ENCODE results near the gene FLNA.
"Not testable (repeated sequence)": the region's sequence is repeated elsewhere in the genome, so short reads cannot be mapped to it uniquely, and the experiment has no call there.

The FLNA gene

GRCh38 chrX:154343620-154344019 lies 30.8 kb downstream of the FLNA start:
- not testable (repeated sequence) for DNase-seq (ENCODE audit: extremely low read depth in 1 of 2, low read depth in 1 of 2)

- DNase-seq (ENCODE audit: extremely low read depth in 1 of 2, low read depth in 1 of 2), result not testable (repeated sequence)
Observed at GRCh38 chrX:154343063-154343462, 31.4 kb downstream of the FLNA start.

- DNase-seq (ENCODE audit: extremely low read depth in 1 of 2, low read depth in 1 of 2), result not testable (repeated sequence)
Observed at GRCh38 chrX:154341399-154342298, 32.8 kb downstream of the FLNA start.

DNA sequence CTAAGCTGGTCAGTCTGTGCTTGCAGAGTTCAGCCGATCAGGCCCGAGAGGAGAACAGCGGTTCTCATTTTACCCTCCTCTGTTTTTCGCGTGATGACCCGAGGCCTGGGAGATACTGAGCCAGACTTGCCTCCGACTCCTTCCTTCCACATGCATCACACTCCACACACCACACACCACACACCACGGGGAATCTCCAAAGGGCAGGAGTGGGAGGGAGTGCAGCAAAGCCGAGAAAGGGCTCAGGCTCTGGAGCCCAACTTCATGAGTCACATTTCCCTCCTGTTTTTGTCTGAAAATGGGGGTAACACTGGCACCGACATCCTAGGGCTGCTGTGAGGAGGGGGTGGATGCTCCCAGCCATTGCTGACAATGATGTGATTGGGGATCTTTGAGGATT lies 39.9 kb downstream of the FLNA start:
- DNase-seq (ENCODE audit: extremely low read depth in 1 of 2, low read depth in 1 of 2), result no peak

GRCh38 chrX:154333837-154334271 lies 40.6 kb downstream of the FLNA start:
- DNase-seq (ENCODE audit: extremely low read depth in 1 of 2, low read depth in 1 of 2), result no peak

GRCh38 chrX:154333116-154333515 lies 41.3 kb downstream of the FLNA start:
- no peak for DNase-seq (ENCODE audit: extremely low read depth in 1 of 2, low read depth in 1 of 2)

- no peak for DNase-seq (ENCODE audit: extremely low read depth in 1 of 2, low read depth in 1 of 2)
Observed at GRCh38 chrX:154332561-154332960, 41.9 kb downstream of the FLNA start.

DNA sequence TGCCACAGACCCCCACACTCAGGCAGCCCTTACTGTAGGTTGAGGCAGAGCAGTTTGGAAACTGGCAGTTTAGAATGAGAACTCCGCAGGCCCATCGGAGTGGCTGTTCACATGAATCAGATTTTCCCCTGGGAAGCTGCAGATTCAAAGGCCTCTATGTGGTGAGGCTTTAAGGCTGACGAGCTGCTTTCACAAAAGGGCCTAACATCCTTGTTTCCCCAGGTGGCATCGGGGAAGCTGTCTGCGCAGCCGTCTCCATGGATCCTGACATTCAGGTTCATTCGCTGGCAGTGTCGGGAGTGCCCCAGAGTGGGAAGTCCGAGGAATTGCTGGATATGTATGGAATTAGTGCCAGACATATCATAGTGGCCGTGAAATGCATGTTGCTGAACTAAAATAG lies 45.1 kb downstream of the FLNA start:
- no peak for DNase-seq (ENCODE audit: extremely low read depth in 1 of 2, low read depth in 1 of 2)

DNA sequence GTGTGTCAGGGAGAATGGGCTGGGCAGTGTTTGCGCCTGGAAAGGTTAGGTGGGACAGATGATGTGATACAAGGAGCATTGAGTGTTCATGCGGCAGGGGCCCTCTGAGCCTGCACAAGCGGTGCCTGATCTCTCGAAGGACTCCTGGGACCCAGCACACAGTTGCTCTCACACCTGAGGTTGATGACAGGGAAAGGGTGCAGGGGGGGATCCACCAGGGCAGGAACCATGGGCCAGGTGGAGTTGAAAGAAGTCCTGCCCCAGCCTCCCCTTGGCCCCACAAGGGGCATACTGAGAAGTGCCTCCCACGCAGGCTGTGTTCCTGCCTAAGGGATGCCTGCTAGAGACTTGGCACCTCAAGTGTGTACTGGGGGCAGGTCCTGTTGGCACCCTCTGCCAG lies 45.8 kb downstream of the FLNA start:
- DNase-seq (ENCODE audit: extremely low read depth in 1 of 2, low read depth in 1 of 2), result no peak

DNA sequence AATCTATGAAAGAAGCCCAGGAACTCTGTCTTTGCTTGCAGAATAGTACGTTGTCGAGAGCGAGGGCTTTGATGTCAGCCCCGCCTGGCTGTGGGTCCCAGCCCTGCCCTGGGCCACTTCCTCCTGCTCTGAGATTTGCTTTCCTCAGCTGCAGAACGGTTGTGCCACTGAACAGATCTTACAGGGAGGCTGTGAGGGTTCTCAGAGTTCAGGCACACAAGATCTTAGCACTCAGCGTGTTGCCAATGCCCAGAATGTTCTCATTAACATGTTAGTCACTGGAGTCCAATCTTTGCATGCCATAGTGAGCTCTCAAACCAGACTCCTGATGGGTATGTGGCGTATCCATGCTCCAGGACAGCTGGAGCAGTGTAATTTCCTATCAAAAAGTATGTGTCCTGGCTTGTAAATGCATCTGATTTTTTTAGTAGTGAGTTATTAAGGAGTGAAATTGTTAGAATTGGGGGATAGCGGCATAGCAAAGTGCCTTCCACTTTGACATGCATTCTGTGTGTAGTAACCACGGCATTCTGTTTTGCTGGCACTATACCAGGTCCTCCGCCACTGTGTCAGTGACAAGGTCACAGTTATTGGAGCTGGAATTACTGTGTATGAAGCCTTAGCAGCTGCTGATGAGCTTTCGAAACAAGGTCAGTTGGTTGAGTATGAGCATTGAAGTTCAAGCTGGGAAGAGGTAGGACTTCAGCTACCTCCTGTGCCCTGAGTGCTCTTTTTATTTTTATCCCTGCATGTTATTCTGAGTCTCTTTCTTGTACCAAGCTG lies 47.2 kb downstream of the FLNA start:
- peak in 1 of 2 donors; percentile 16 for DNase-seq (ENCODE audit: extremely low read depth in 1 of 2, low read depth in 1 of 2)

DNA sequence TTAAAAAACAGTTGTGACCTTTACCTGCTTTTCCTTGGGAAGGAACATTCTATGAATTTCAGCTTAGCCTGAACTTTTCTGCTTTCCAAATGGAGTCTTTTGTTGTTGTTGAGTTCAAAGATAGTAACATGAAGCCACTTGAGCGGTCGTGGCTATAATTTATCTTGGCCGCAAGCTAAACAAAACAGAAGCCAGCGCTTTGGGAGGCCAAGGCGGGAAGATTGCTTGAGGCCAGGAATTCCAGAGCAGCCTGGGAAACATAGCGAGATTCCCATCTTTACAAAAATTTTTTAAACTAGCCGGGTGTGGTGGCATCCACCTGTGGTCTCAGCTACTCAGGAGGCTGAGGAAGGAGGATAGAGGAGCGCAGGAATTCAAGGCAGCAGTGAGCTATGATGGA lies 48.9 kb downstream of the FLNA start:
- no peak for DNase-seq (ENCODE audit: extremely low read depth in 1 of 2, low read depth in 1 of 2)

- no peak for DNase-seq (ENCODE audit: extremely low read depth in 1 of 2, low read depth in 1 of 2)
Observed at GRCh38 chrX:154323537-154323936, 50.9 kb downstream of the FLNA start.

- no peak for DNase-seq (ENCODE audit: extremely low read depth in 1 of 2, low read depth in 1 of 2)
Observed at GRCh38 chrX:154322890-154323289, 51.5 kb downstream of the FLNA start.

- DNase-seq (ENCODE audit: extremely low read depth in 1 of 2, low read depth in 1 of 2), result no peak
Observed at GRCh38 chrX:154321594-154321993, 52.8 kb downstream of the FLNA start.

DNA sequence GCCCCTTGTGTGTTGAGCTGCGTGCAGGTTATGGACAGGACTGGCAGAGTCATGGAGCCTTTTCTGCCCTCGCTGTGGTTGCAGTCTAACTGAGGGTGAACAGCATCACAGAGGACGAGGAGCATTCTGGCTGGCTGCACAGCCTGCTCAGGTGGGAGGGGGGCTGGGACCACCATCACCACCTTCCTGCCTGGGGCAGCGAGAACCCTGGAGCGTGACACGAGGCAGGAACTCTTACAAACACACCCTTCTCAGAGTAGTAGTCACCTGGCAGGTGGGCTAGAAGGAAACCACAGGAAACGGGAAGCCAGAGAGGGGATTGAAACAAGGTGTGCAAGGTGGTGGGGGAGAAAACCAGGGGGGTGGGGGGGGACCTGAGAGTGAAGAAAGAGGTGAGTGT lies 53.3 kb downstream of the FLNA start:
- no peak for DNase-seq (ENCODE audit: extremely low read depth in 1 of 2, low read depth in 1 of 2)

GRCh38 chrX:154320406-154320805 lies 54.0 kb downstream of the FLNA start:
- no peak for DNase-seq (ENCODE audit: extremely low read depth in 1 of 2, low read depth in 1 of 2)

GRCh38 chrX:154317391-154317995 lies 56.9 kb downstream of the FLNA start:
- DNase-seq (ENCODE audit: extremely low read depth in 1 of 2, low read depth in 1 of 2), result no peak

- DNase-seq (ENCODE audit: extremely low read depth in 1 of 2, low read depth in 1 of 2), result no peak
Observed at GRCh38 chrX:154315416-154315815, 59.0 kb downstream of the FLNA start.

- DNase-seq (ENCODE audit: extremely low read depth in 1 of 2, low read depth in 1 of 2), result no peak
Observed at GRCh38 chrX:154313147-154313546, 61.3 kb downstream of the FLNA start.

- no peak for DNase-seq (ENCODE audit: extremely low read depth in 1 of 2, low read depth in 1 of 2)
Observed at GRCh38 chrX:154312116-154312515, 62.3 kb downstream of the FLNA start.

Measured in activated CD8-positive, alpha-beta memory T cell treated with anti-CD3 and anti-CD28 coated beads for 1 hour (primary cell).